OCI-LY3 (cell line): ENCODE data around the gene NXN.

ENCODE experiments used
- EZH2phosphoT487 ChIP-seq: fragments of 200-600 bp; shearing (Covaris generic); IDR thresholded peaks from 2 replicates; pipeline ENCODE4 v1.6.1; 2018; ENCODE audit warnings: antibody characterized with exemption, mixed run types, low read depth
- TF ChIP-seq, protein P1 (sequence below): fragments of 200-600, 300-600 bp; sonication (generic); IDR thresholded peaks from 2 replicates; pipeline ENCODE4 v1.5.1; 2014; ENCODE audit warnings: antibody characterized with exemption, low read length, low read depth

DNA sequence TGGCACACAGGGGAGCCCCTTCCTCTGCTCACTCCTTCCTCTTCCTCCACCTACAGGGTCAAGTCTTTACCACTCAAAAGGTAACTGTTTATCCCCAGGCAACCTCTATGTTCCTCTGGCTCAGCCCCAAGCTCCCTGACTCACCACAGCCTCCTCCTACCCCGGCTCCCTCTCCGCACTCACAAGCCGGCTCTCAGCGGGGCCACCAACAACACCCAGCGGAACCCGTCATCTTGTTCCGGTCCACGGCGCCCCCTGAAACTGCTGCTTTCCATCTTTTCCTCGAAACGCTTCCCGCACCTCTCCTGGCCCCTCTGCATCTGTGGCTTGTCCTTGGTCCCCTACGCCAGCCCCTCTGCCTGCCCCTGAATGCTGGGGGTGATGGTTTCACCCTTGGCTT, 58.4 kb downstream of the NXN start:
- TF ChIP-seq, protein P1, sequence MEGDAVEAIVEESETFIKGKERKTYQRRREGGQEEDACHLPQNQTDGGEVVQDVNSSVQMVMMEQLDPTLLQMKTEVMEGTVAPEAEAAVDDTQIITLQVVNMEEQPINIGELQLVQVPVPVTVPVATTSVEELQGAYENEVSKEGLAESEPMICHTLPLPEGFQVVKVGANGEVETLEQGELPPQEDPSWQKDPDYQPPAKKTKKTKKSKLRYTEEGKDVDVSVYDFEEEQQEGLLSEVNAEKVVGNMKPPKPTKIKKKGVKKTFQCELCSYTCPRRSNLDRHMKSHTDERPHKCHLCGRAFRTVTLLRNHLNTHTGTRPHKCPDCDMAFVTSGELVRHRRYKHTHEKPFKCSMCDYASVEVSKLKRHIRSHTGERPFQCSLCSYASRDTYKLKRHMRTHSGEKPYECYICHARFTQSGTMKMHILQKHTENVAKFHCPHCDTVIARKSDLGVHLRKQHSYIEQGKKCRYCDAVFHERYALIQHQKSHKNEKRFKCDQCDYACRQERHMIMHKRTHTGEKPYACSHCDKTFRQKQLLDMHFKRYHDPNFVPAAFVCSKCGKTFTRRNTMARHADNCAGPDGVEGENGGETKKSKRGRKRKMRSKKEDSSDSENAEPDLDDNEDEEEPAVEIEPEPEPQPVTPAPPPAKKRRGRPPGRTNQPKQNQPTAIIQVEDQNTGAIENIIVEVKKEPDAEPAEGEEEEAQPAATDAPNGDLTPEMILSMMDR = no peak
- TF ChIP-seq EZH2phosphoT487 = no peak
